ENCODE measurements around the gene CXorf66.

Gene CXorf66

GRCh38 chrX:139945075-139945474 lies 20.2 kb downstream of the CXorf66 start:
- H3K4me3 ChIP-seq (ENCODE audit: low read length) = no peak overlapping the region
- no peaks in the 10 kb centered on the region for H3K9me3 ChIP-seq (ENCODE audit: control insufficient read depth, low read length)

GRCh38 chrX:139936259-139936658 lies 29.1 kb downstream of the CXorf66 start:
- Histone ChIP-seq H3K9me3 (ENCODE audit: control insufficient read depth, low read length) (no peaks in the 10 kb centered on the region), H3K36me3 (ENCODE audit: control insufficient read depth, insufficient read depth, low read length) (no peaks in the 10 kb centered on the region), H3K4me3 (ENCODE audit: low read length) (no peak overlapping the region), H3K4me1 (ENCODE audit: control insufficient read depth, insufficient read depth, low read length) (no peaks in the 10 kb centered on the region), H3K27me3 (ENCODE audit: control insufficient read depth, insufficient read depth, low read length) (no peaks in the 10 kb centered on the region), H3K9ac (ENCODE audit: low read length) (no peak overlapping the region)

More at GRCh38 chrX:139945075-139945474, 20.2 kb downstream of the CXorf66 start:
- H3K9ac ChIP-seq (ENCODE audit: low read length) = no peak overlapping the region
- no peaks in the 10 kb centered on the region for H3K36me3 ChIP-seq (ENCODE audit: control insufficient read depth, insufficient read depth, low read length)
- H3K27me3 ChIP-seq (ENCODE audit: control insufficient read depth, insufficient read depth, low read length) = no peaks in the 10 kb centered on the region
- H3K4me1 ChIP-seq (ENCODE audit: control insufficient read depth, insufficient read depth, low read length) = no peaks in the 10 kb centered on the region

- Histone ChIP-seq H3K27me3 (ENCODE audit: control insufficient read depth, insufficient read depth, low read length) (no peaks in the 10 kb centered on the region), H3K4me3 (ENCODE audit: low read length) (peak overlapping the region; percentile 63), H3K9ac (ENCODE audit: low read length) (peak overlapping the region; percentile 80), H3K36me3 (ENCODE audit: control insufficient read depth, insufficient read depth, low read length) (no peaks in the 10 kb centered on the region), H3K4me1 (ENCODE audit: control insufficient read depth, insufficient read depth, low read length) (no peaks in the 10 kb centered on the region), H3K9me3 (ENCODE audit: control insufficient read depth, low read length) (no peaks in the 10 kb centered on the region)
Observed at GRCh38 chrX:139933904-139934303, 31.4 kb downstream of the CXorf66 start.

GRCh38 chrX:139932901-139933796 lies 32.2 kb downstream of the CXorf66 start, which contains the start of gene ATP11C:
TSS of gene ATP11C (minus strand) at chrX:139933053. CDS start at chrX:139932042, 1,011 bp downstream.
- Histone ChIP-seq H3K4me1 (ENCODE audit: control insufficient read depth, insufficient read depth, low read length) (no peaks in the 10 kb centered on the region), H3K9me3 (ENCODE audit: control insufficient read depth, low read length) (no peaks in the 10 kb centered on the region), H3K4me3 (ENCODE audit: low read length) (peak within 1 kb of the TSS; percentile 63), H3K36me3 (ENCODE audit: control insufficient read depth, insufficient read depth, low read length) (no peaks in the 10 kb centered on the region), H3K9ac (ENCODE audit: low read length) (peak within 1 kb of the TSS; percentile 84), H3K27me3 (ENCODE audit: control insufficient read depth, insufficient read depth, low read length) (no peaks in the 10 kb centered on the region)

GRCh38 chrX:139932073-139932900 lies 33.0 kb downstream of the CXorf66 start:
- no peaks in the 10 kb centered on the region for H3K4me1 ChIP-seq (ENCODE audit: control insufficient read depth, insufficient read depth, low read length)
- H3K9ac ChIP-seq (ENCODE audit: low read length) = peak overlapping the region; percentile 84
- peak overlapping the region; percentile 41 for H3K4me3 ChIP-seq (ENCODE audit: low read length)
- no peaks in the 10 kb centered on the region for H3K27me3 ChIP-seq (ENCODE audit: control insufficient read depth, insufficient read depth, low read length)
- no peaks in the 10 kb centered on the region for H3K9me3 ChIP-seq (ENCODE audit: control insufficient read depth, low read length)
- no peaks in the 10 kb centered on the region for H3K36me3 ChIP-seq (ENCODE audit: control insufficient read depth, insufficient read depth, low read length)

GRCh38 chrX:139931646-139932072 lies 33.7 kb downstream of the CXorf66 start:
- Histone ChIP-seq H3K36me3 (ENCODE audit: control insufficient read depth, insufficient read depth, low read length) (no peaks in the 10 kb centered on the region), H3K9me3 (ENCODE audit: control insufficient read depth, low read length) (no peaks in the 10 kb centered on the region), H3K4me1 (ENCODE audit: control insufficient read depth, insufficient read depth, low read length) (no peaks in the 10 kb centered on the region), H3K27me3 (ENCODE audit: control insufficient read depth, insufficient read depth, low read length) (no peaks in the 10 kb centered on the region), H3K9ac (ENCODE audit: low read length) (peak overlapping the region; percentile 66), H3K4me3 (ENCODE audit: low read length) (peak overlapping the region; percentile 41)

- Histone ChIP-seq H3K36me3 (ENCODE audit: control insufficient read depth, insufficient read depth, low read length) (no peaks in the 10 kb centered on the region), H3K27me3 (ENCODE audit: control insufficient read depth, insufficient read depth, low read length) (no peaks in the 10 kb centered on the region), H3K9ac (ENCODE audit: low read length) (peak overlapping the region; percentile 66), H3K4me3 (ENCODE audit: low read length) (peak overlapping the region; percentile 41), H3K9me3 (ENCODE audit: control insufficient read depth, low read length) (no peaks in the 10 kb centered on the region), H3K4me1 (ENCODE audit: control insufficient read depth, insufficient read depth, low read length) (no peaks in the 10 kb centered on the region)
Observed at GRCh38 chrX:139930916-139931645, 34.2 kb downstream of the CXorf66 start.

- H3K27me3 ChIP-seq (ENCODE audit: control insufficient read depth, insufficient read depth, low read length) = no peaks in the 10 kb centered on the region
- no peaks in the 10 kb centered on the region for H3K4me1 ChIP-seq (ENCODE audit: control insufficient read depth, insufficient read depth, low read length)
- H3K9ac ChIP-seq (ENCODE audit: low read length) = no peak overlapping the region
- H3K4me3 ChIP-seq (ENCODE audit: low read length) = no peak overlapping the region
- no peaks in the 10 kb centered on the region for H3K36me3 ChIP-seq (ENCODE audit: control insufficient read depth, insufficient read depth, low read length)
- no peaks in the 10 kb centered on the region for H3K9me3 ChIP-seq (ENCODE audit: control insufficient read depth, low read length)
Observed at GRCh38 chrX:139930401-139930800, 34.9 kb downstream of the CXorf66 start.

- H3K27me3 ChIP-seq (ENCODE audit: control insufficient read depth, insufficient read depth, low read length) = no peaks in the 10 kb centered on the region
- no peaks in the 10 kb centered on the region for H3K36me3 ChIP-seq (ENCODE audit: control insufficient read depth, insufficient read depth, low read length)
- H3K4me1 ChIP-seq (ENCODE audit: control insufficient read depth, insufficient read depth, low read length) = no peaks in the 10 kb centered on the region
- H3K9ac ChIP-seq (ENCODE audit: low read length) = no peak overlapping the region
- H3K9me3 ChIP-seq (ENCODE audit: control insufficient read depth, low read length) = no peaks in the 10 kb centered on the region
- H3K4me3 ChIP-seq (ENCODE audit: low read length) = no peak overlapping the region
Observed at GRCh38 chrX:139929876-139930275, 35.4 kb downstream of the CXorf66 start.

GRCh38 chrX:139924696-139925095 lies 40.6 kb downstream of the CXorf66 start:
- Histone ChIP-seq H3K36me3 (ENCODE audit: control insufficient read depth, insufficient read depth, low read length) (no peaks in the 10 kb centered on the region), H3K4me1 (ENCODE audit: control insufficient read depth, insufficient read depth, low read length) (no peaks in the 10 kb centered on the region), H3K4me3 (ENCODE audit: low read length) (no peak overlapping the region), H3K9me3 (ENCODE audit: control insufficient read depth, low read length) (no peaks in the 10 kb centered on the region), H3K9ac (ENCODE audit: low read length) (no peak overlapping the region), H3K27me3 (ENCODE audit: control insufficient read depth, insufficient read depth, low read length) (no peaks in the 10 kb centered on the region)

GRCh38 chrX:139924069-139924695 lies 41.1 kb downstream of the CXorf66 start:
- H3K4me1 ChIP-seq (ENCODE audit: control insufficient read depth, insufficient read depth, low read length) = no peaks in the 10 kb centered on the region
- no peaks in the 10 kb centered on the region for H3K36me3 ChIP-seq (ENCODE audit: control insufficient read depth, insufficient read depth, low read length)
- no peaks in the 10 kb centered on the region for H3K9me3 ChIP-seq (ENCODE audit: control insufficient read depth, low read length)
- no peak overlapping the region for H3K4me3 ChIP-seq (ENCODE audit: low read length)
- H3K27me3 ChIP-seq (ENCODE audit: control insufficient read depth, insufficient read depth, low read length) = no peaks in the 10 kb centered on the region
- H3K9ac ChIP-seq (ENCODE audit: low read length) = no peak overlapping the region

All from mucosa of stomach (tissue), 1 donor.